NCI-H2196 treated with DMSO at 0.1 percent for 48 hours (cell line): ENCODE results near the gene THEMIS.
"Not testable (repeated sequence)": the region's sequence is repeated elsewhere in the genome, so short reads cannot be mapped to it uniquely, and the experiment has no call there.

Experiments
- DNase-seq: peaks from one replicate; lab custom pipeline; 2025; ENCODE audit not compliant: unreplicated experiment; lab: John Stamatoyannopoulos, UW

Gene THEMIS

GRCh38 chr6:127900935-127901334 lies at the start of gene THEMIS:
Gene THEMIS (minus strand): TSS chr6:127901058. CDS start chr6:127900932, 126 bp downstream.
- DNase-seq = no peak

GRCh38 chr6:127949251-127949650 lies 48.4 kb upstream of the THEMIS start:
- no peak for DNase-seq

- DNase-seq = no peak
Measured at GRCh38 chr6:127946388-127946787, 45.5 kb upstream of the THEMIS start.

GRCh38 chr6:127945434-127946097 lies 44.7 kb upstream of the THEMIS start:
- no peak for DNase-seq

- DNase-seq = no peak
Measured at GRCh38 chr6:127941228-127941627, 40.4 kb upstream of the THEMIS start.

GRCh38 chr6:127939442-127940066 lies 38.7 kb upstream of the THEMIS start:
- no peak for DNase-seq

- no peak for DNase-seq
Measured at GRCh38 chr6:127938701-127939100, 37.8 kb upstream of the THEMIS start.

- no peak for DNase-seq
Measured at GRCh38 chr6:127937747-127938146, 36.9 kb upstream of the THEMIS start.

GRCh38 chr6:127937102-127937501 lies 36.2 kb upstream of the THEMIS start:
- DNase-seq = no peak

- no peak for DNase-seq
Measured at GRCh38 chr6:127934956-127935355, 34.1 kb upstream of the THEMIS start.

GRCh38 chr6:127933852-127934840 lies 33.3 kb upstream of the THEMIS start:
- DNase-seq = no peak

GRCh38 chr6:127933137-127933536 lies 32.3 kb upstream of the THEMIS start:
- DNase-seq = no peak

- no peak for DNase-seq
Measured at GRCh38 chr6:127932708-127933107, 31.9 kb upstream of the THEMIS start.

- DNase-seq = not testable (repeated sequence)
Measured at GRCh38 chr6:127926441-127926840, 25.6 kb upstream of the THEMIS start.

- no peak for DNase-seq
Measured at GRCh38 chr6:127924440-127924839, 23.6 kb upstream of the THEMIS start.

GRCh38 chr6:127924031-127924430 lies 23.2 kb upstream of the THEMIS start:
- no peak for DNase-seq

- no peak for DNase-seq
Measured at GRCh38 chr6:127923135-127923534, 22.3 kb upstream of the THEMIS start.

- DNase-seq = no peak
Measured at GRCh38 chr6:127921982-127922381, 21.1 kb upstream of the THEMIS start.

GRCh38 chr6:127920804-127921203 lies 19.9 kb upstream of the THEMIS start:
- no peak for DNase-seq

- no peak for DNase-seq
Measured at GRCh38 chr6:127918506-127919427, 17.9 kb upstream of the THEMIS start.

GRCh38 chr6:127917766-127918165 lies 16.9 kb upstream of the THEMIS start:
- DNase-seq = no peak
